Epithelial cell of proximal tubule (primary cell): ENCODE measurements around the gene CCM2. TPM values are rescaled to one million over a fixed set of nuclear protein-coding genes. Genes with fewer than 3 reads are reported as not detected.
"Not testable (repeated sequence)": the region's sequence is repeated elsewhere in the genome, so short reads cannot be mapped to it uniquely, and the experiment has no call there.

ENCODE experiments used
- DNase-seq: peaks from one replicate; pipeline ENCODE4 v3.0.0-alpha.2; 2011; ENCODE audit warnings: low read depth
- H3K4me3 ChIP-seq: 2 replicates; pipeline ENCODE4 v1.5.1; 2011; ENCODE audit warnings: low read depth, mild to moderate bottlenecking, low read length
- CTCF ChIP-seq: conservative IDR thresholded peaks from 2 replicates; pipeline ENCODE4 v1.5.1; 2012; ENCODE audit warnings: low read depth, mild to moderate bottlenecking, low read length
- total RNA-seq: library from RNA; depleted of rRNA; stranded (reverse); fragments of >200 nt; gene quantifications from 2 replicates; pipeline ENCODE4 v1.2.3, GENCODE V29; 2015

CCM2 gene
- total RNA-seq, 1 donor from 2014 or later, result 49.2 TPM

GRCh38 chr7:45111298-45112223 is 111.6 kb downstream of the CCM2 start, which contains the start of gene TBRG4:
Gene TBRG4, minus strand, starts transcription at chr7:45111697. Its CDS starts 2,460 bp downstream, at chr7:45109237.
- TF ChIP-seq CTCF, result peak; percentile 23
- H3K4me3 ChIP-seq, result peak within 1 kb of the TSS; percentile 83
- DNase-seq, result peak; percentile 64

GRCh38 chr7:45112648-45113047 is 112.6 kb downstream of the CCM2 start:
- peak overlapping the region; percentile 83 for H3K4me3 ChIP-seq
- DNase-seq, result no peak
- no peak for TF ChIP-seq CTCF

- DNase-seq, H3K4me3 ChIP-seq: not testable (repeated sequence)
These were observed 114.3 kb downstream of the CCM2 start for GRCh38 chr7:45114257-45114656.

GRCh38 chr7:45114926-45115325 is 114.9 kb downstream of the CCM2 start:
- no peak overlapping the region for H3K4me3 ChIP-seq
- DNase-seq, result no peak
- TF ChIP-seq CTCF, result no peak

GRCh38 chr7:45116048-45116447 is 116.0 kb downstream of the CCM2 start:
- no peak overlapping the region for H3K4me3 ChIP-seq
- TF ChIP-seq CTCF, result no peak
- DNase-seq, result no peak

GRCh38 chr7:45117582-45117981 is 117.6 kb downstream of the CCM2 start:
- TF ChIP-seq CTCF, result no peak
- no peak overlapping the region for H3K4me3 ChIP-seq
- no peak for DNase-seq

- no peak for DNase-seq
- no peak for TF ChIP-seq CTCF
These were observed 118.3 kb downstream of the CCM2 start for GRCh38 chr7:45118292-45118691.

More at GRCh38 chr7:45118292-45118691, 118.3 kb downstream of the CCM2 start:
- H3K4me3 ChIP-seq, result no peak overlapping the region
